Measurements from ENCODE around the gene HRH3. TPM values are rescaled to one million over a fixed set of nuclear protein-coding genes. Genes with fewer than 3 reads are reported as not detected.

Gene HRH3
- total RNA-seq, 4 donors from 2014 or later = not detected

DNA sequence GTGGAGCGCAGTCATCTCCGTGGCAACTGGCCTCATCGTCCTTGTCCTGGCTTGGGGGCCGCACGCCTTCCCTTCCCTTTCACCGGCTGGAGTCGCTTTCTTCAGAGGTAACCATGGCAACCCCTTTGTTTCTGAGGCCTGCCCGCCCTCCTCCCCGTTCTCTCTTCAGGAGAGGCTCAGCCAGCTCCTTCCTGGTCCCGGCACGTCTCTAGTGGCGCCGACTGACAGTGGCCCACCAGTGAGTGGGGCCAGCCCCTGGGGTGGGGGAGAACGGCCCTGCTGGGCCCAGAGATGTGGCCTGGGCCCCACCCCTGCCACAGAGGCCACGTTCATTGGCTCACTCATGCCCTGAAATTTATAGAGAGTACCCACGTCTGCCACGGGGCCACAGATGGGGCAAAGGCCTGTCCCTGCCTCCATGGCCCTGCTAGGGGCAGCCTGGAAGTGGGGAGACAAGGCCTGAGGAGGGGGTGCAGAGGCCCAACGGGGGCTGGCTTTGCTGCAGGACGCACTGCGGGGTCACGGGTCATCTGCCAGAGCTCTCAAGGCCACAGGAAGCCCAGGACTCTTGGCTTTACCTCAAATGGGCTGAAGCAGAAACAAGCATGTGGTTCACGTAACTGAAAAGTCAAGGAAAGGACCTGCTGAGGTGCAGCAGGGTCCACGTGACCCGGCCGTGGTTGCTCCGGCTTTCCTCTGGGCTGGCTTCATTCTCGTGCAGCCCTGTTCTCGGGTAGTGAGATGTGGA lies 16.9 kb upstream of the HRH3 start:
- TF ChIP-seq POLR2A (IDR thresholded peaks at IDR 0.05) (no peak), EP300 (IDR thresholded peaks at IDR 0.05) (no peak), POLR2AphosphoS5 (IDR thresholded peaks at IDR 0.05) (no peak)
- TF ChIP-seq, protein P1, sequence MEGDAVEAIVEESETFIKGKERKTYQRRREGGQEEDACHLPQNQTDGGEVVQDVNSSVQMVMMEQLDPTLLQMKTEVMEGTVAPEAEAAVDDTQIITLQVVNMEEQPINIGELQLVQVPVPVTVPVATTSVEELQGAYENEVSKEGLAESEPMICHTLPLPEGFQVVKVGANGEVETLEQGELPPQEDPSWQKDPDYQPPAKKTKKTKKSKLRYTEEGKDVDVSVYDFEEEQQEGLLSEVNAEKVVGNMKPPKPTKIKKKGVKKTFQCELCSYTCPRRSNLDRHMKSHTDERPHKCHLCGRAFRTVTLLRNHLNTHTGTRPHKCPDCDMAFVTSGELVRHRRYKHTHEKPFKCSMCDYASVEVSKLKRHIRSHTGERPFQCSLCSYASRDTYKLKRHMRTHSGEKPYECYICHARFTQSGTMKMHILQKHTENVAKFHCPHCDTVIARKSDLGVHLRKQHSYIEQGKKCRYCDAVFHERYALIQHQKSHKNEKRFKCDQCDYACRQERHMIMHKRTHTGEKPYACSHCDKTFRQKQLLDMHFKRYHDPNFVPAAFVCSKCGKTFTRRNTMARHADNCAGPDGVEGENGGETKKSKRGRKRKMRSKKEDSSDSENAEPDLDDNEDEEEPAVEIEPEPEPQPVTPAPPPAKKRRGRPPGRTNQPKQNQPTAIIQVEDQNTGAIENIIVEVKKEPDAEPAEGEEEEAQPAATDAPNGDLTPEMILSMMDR (IDR thresholded peaks at IDR 0.05) = no peak
- DNase-seq (ENCODE audit: low spot score in 2 of 2) = no peak
- 90% methylated on average over 4 of the region's 28 CpGs for WGBS
- Histone ChIP-seq H3K27ac (no peak overlapping the region), H3K4me3 (no peak overlapping the region), H3K4me1 (peaks cover 74% of the 10 kb centered on the region), H3K36me3 (peaks cover 4% of the 10 kb centered on the region), H3K27me3 (peaks cover 5% of the 10 kb centered on the region), H3K9me3 (no peaks in the 10 kb centered on the region)

DNA sequence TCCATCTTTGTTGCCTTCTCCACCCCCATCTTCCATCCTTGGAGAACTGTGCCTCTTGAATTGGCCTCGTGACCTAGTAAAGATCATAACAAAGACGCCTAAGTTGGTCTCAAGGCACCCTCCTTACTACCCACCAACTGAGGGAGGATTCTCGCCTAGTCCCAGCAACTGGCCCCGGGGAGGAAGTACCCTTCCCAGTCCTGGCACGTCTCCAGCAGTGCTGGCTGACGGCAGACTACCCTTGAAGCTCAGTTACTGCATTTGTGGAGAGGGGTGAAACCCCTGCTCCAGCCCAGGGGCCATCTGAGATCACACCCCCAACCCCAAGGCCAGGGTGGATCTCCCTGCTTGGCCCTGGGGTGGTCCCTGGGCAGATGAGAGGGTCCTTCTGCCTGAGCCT lies 16.1 kb upstream of the HRH3 start:
- Histone ChIP-seq H3K4me1 (peaks cover 66% of the 10 kb centered on the region), H3K27ac (no peak overlapping the region), H3K9me3 (no peaks in the 10 kb centered on the region), H3K36me3 (peaks cover under 1% of the 10 kb centered on the region), H3K27me3 (peaks cover 5% of the 10 kb centered on the region), H3K4me3 (no peak overlapping the region)
- WGBS = 51% methylated on average over 6 of the region's 6 CpGs
- DNase-seq (ENCODE audit: low spot score in 2 of 2) = no peak
- TF ChIP-seq POLR2A (IDR thresholded peaks at IDR 0.05) = no peak
- TF ChIP-seq POLR2AphosphoS5 (IDR thresholded peaks at IDR 0.05) = no peak
- TF ChIP-seq, protein P1 (IDR thresholded peaks at IDR 0.05) = no peak
- no peak for TF ChIP-seq EP300 (IDR thresholded peaks at IDR 0.05)

- TF ChIP-seq POLR2AphosphoS5 (IDR thresholded peaks at IDR 0.05) (no peak), POLR2A (IDR thresholded peaks at IDR 0.05) (no peak), EP300 (IDR thresholded peaks at IDR 0.05) (no peak)
- TF ChIP-seq, protein P1 (IDR thresholded peaks at IDR 0.05) = no peak
- DNase-seq (ENCODE audit: low spot score in 2 of 2) = no peak
- H3K4me1 ChIP-seq = peaks cover 62% of the 10 kb centered on the region
- H3K36me3 ChIP-seq = no peaks in the 10 kb centered on the region
- H3K4me3 ChIP-seq = no peak overlapping the region
- peaks cover 5% of the 10 kb centered on the region for H3K27me3 ChIP-seq
- H3K27ac ChIP-seq = no peak overlapping the region
- no peaks in the 10 kb centered on the region for H3K9me3 ChIP-seq
- 95% methylated on average over 7 of the region's 9 CpGs for WGBS
Observed at GRCh38 chr20:62235777-62236157, 15.7 kb upstream of the HRH3 start.

DNA sequence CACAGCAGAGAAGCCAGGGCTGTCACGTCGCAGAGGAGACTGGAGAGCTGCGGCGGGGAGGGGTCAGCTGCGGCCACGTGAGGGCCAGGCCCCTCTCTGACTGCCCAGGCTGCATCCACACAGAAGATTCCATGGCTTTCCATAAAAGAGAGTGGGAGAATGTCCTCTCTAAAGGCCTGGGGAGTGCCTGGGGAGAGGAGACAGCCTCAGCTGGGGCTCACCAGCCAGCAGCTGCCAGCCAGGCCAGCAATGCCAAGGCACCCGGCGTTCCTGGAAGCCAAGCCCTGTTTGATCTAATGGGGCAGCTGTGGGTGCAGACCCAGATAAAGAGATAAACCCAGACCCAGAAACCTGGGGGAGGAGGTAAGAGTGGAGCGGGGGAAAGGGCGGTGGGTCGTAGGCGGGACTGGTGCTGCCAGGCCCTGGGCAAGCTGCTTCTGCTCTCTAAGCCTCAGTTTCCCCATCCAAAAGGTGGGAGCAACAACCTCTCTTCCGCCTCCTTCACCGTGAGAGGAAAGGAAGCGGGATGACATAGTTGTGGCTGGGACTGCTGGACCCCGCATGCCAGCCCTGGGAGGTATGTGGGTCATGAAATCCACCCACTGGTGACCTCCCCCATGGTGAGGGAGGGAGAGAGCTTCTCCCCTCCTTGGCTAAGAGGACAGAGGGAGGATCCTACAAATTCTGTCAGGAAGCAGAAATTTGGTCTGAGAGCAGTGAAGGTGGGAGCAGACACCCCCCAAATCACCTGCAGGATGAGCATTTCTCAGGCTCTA lies 15.1 kb upstream of the HRH3 start:
- H3K27me3 ChIP-seq = peaks cover 5% of the 10 kb centered on the region
- H3K36me3 ChIP-seq = no peaks in the 10 kb centered on the region
- WGBS = 58% methylated on average over 15 of the region's 16 CpGs
- no peak for DNase-seq (ENCODE audit: low spot score in 2 of 2)
- H3K9me3 ChIP-seq = no peaks in the 10 kb centered on the region
- H3K4me1 ChIP-seq = peaks cover 56% of the 10 kb centered on the region
- TF ChIP-seq EP300 (IDR thresholded peaks at IDR 0.05) = no peak
- no peak for TF ChIP-seq POLR2A (IDR thresholded peaks at IDR 0.05)
- TF ChIP-seq, protein P1 (IDR thresholded peaks at IDR 0.05) = no peak
- TF ChIP-seq POLR2AphosphoS5 (IDR thresholded peaks at IDR 0.05) = no peak
- H3K4me3 ChIP-seq = no peak overlapping the region
- no peak overlapping the region for H3K27ac ChIP-seq

DNA sequence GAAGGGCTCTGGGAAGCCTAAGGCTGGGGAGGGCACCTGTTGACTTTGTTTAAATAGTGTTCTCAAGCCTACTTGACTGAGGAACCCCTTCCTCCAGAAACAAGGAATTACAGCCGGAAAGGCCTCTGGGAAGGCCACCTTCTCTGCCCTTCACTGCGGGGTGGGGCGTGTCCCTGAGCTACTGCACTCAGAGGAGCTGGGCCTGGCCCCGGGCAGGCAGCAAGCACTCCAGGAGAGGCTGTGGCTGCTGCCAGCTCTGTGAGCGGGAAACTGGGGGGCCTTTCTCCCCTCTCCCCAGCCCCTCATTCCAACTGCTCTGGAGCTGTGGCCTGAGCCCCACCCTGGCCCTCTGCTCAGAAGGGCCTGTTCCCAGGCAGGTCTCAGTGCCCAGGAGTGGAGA lies 14.3 kb upstream of the HRH3 start:
- peaks cover 48% of the 10 kb centered on the region for H3K4me1 ChIP-seq
- no peak for DNase-seq (ENCODE audit: low spot score in 2 of 2)
- no peaks in the 10 kb centered on the region for H3K36me3 ChIP-seq
- no peaks in the 10 kb centered on the region for H3K9me3 ChIP-seq
- H3K27me3 ChIP-seq = peaks cover 5% of the 10 kb centered on the region
- no peak overlapping the region for H3K27ac ChIP-seq
- no peak for TF ChIP-seq POLR2A (IDR thresholded peaks at IDR 0.05)
- no peak for TF ChIP-seq EP300 (IDR thresholded peaks at IDR 0.05)
- no peak for TF ChIP-seq POLR2AphosphoS5 (IDR thresholded peaks at IDR 0.05)
- TF ChIP-seq, protein P1 (IDR thresholded peaks at IDR 0.05) = no peak
- 52% methylated on average over 5 of the region's 5 CpGs for WGBS
- no peak overlapping the region for H3K4me3 ChIP-seq

Measured in suprapubic skin (tissue), 4 donors.